ENCODE data around the gene SVIL.

- TF ChIP-seq, protein P1, sequence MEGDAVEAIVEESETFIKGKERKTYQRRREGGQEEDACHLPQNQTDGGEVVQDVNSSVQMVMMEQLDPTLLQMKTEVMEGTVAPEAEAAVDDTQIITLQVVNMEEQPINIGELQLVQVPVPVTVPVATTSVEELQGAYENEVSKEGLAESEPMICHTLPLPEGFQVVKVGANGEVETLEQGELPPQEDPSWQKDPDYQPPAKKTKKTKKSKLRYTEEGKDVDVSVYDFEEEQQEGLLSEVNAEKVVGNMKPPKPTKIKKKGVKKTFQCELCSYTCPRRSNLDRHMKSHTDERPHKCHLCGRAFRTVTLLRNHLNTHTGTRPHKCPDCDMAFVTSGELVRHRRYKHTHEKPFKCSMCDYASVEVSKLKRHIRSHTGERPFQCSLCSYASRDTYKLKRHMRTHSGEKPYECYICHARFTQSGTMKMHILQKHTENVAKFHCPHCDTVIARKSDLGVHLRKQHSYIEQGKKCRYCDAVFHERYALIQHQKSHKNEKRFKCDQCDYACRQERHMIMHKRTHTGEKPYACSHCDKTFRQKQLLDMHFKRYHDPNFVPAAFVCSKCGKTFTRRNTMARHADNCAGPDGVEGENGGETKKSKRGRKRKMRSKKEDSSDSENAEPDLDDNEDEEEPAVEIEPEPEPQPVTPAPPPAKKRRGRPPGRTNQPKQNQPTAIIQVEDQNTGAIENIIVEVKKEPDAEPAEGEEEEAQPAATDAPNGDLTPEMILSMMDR (IDR thresholded peaks at IDR 0.05; ENCODE audit: low read length) = no peak
- TF ChIP-seq EZH2 (optimal IDR thresholded peaks at IDR 0.05; ENCODE audit: low read depth, low read length) = no peak
These were observed 208.4 kb downstream of the SVIL start for GRCh38 chr10:29426420-29426819.

Data from MM.1S (cell line).